H9 (cell line): ENCODE data around the gene ZNF426. TPM values are rescaled to one million over a fixed set of nuclear protein-coding genes. Genes with fewer than 3 reads are reported as not detected.

Source experiments
- DNase-seq: peaks from one replicate; pipeline ENCODE4 v3.0.0-alpha.2; 2017
- H2AFZ ChIP-seq: one replicate; pipeline ENCODE4 v1.6.1; 2013; ENCODE audit warnings: mild to moderate bottlenecking, low read length, control low read depth, moderate library complexity
- H2AK5ac ChIP-seq: 2 replicates; pipeline ENCODE4 v1.6.1; 2013; ENCODE audit warnings: low read length, control low read depth, mixed read lengths; ENCODE audit not compliant: insufficient read length
- H2BK120ac ChIP-seq: one replicate; pipeline ENCODE4 v1.6.1; 2013; ENCODE audit warnings: low read depth, mild to moderate bottlenecking, low read length, control low read depth, inconsistent platforms; ENCODE audit not compliant: poor library complexity, severe bottlenecking
- H2BK12ac ChIP-seq: 2 replicates; pipeline ENCODE4 v1.6.1; 2013; ENCODE audit warnings: low read length, control low read depth, mixed read lengths, low read depth; ENCODE audit not compliant: insufficient read length
- H2BK15ac ChIP-seq: 2 replicates; pipeline ENCODE4 v1.6.1; 2013; ENCODE audit warnings: low read depth, low read length, control low read depth
- H2BK20ac ChIP-seq: one replicate; pipeline ENCODE4 v1.6.1; 2013; ENCODE audit warnings: low read depth, mild to moderate bottlenecking, low read length, control low read depth, inconsistent platforms; ENCODE audit not compliant: poor library complexity, severe bottlenecking
- H2BK5ac ChIP-seq: 2 replicates; pipeline ENCODE4 v1.6.1; 2013; ENCODE audit warnings: low read length, control low read depth, mixed read lengths; ENCODE audit not compliant: insufficient read length
- H3K14ac ChIP-seq: 2 replicates; pipeline ENCODE4 v1.6.1; 2013; ENCODE audit warnings: low read length, control low read depth; ENCODE audit not compliant: insufficient read depth
- H3K18ac ChIP-seq: 2 replicates; pipeline ENCODE4 v1.6.1; 2013; ENCODE audit warnings: low read depth, mild to moderate bottlenecking, mixed read lengths, low read length, control low read depth; ENCODE audit not compliant: insufficient read length
- H3K23ac ChIP-seq: 2 replicates; pipeline ENCODE4 v1.6.1; 2013; ENCODE audit warnings: low read length, control low read depth, mixed read lengths, low read depth; ENCODE audit not compliant: insufficient read length
- H3K23me2 ChIP-seq: 2 replicates; pipeline ENCODE4 v1.6.1; 2013; ENCODE audit warnings: low read depth, mild to moderate bottlenecking, mixed read lengths, low read length, control low read depth; ENCODE audit not compliant: insufficient read length, poor library complexity, severe bottlenecking
- H3K27ac ChIP-seq: 2 replicates; pipeline ENCODE4 v1.5.1; 2013; ENCODE audit warnings: low read length, control low read depth, mixed read lengths, low read depth; ENCODE audit not compliant: insufficient read length
- H3K27me3 ChIP-seq: 2 replicates; pipeline ENCODE4 v1.6.1; 2013; ENCODE audit warnings: low read length, control low read depth, inconsistent platforms; ENCODE audit not compliant: insufficient read depth
- H3K4ac ChIP-seq: 2 replicates; pipeline ENCODE4 v1.6.1; 2013; ENCODE audit warnings: low read depth, mild to moderate bottlenecking, control low read depth, inconsistent platforms, low read length, moderate library complexity
- H3K4me1 ChIP-seq: 2 replicates; pipeline ENCODE4 v1.6.1; 2013; ENCODE audit warnings: low read length, control low read depth, inconsistent platforms; ENCODE audit not compliant: insufficient read depth
- H3K4me2 ChIP-seq: 2 replicates; pipeline ENCODE4 v1.6.1; 2013; ENCODE audit warnings: low read length, control low read depth, mixed read lengths; ENCODE audit not compliant: insufficient read length, insufficient read depth
- H3K56ac ChIP-seq: 2 replicates; pipeline ENCODE4 v1.6.1; 2013; ENCODE audit warnings: low read depth, mild to moderate bottlenecking, mixed read lengths, low read length, control low read depth; ENCODE audit not compliant: insufficient read length
- H3K79me1 ChIP-seq: 2 replicates; pipeline ENCODE4 v1.6.1; 2013; ENCODE audit warnings: low read depth, mild to moderate bottlenecking, moderate library complexity, low read length, control low read depth, inconsistent platforms; ENCODE audit not compliant: insufficient read depth, poor library complexity, severe bottlenecking
- H3K79me2 ChIP-seq: 2 replicates; pipeline ENCODE4 v1.6.1; 2013; ENCODE audit warnings: low read length, control low read depth, inconsistent platforms; ENCODE audit not compliant: insufficient read depth
- H3K9ac ChIP-seq: 2 replicates; pipeline ENCODE4 v1.6.1; 2013; ENCODE audit warnings: low read length, control low read depth, mixed read lengths; ENCODE audit not compliant: insufficient read length; ENCODE audit errors: extremely low read depth
- H3K9me3 ChIP-seq: one replicate; pipeline ENCODE4 v1.6.1; 2013; ENCODE audit warnings: low read depth, low read length, inconsistent platforms; ENCODE audit not compliant: control insufficient read depth
- H3T11ph ChIP-seq: one replicate; pipeline ENCODE4 v1.6.1; 2013; ENCODE audit warnings: mild to moderate bottlenecking, low read length, control low read depth, inconsistent platforms
- H4K20me1 ChIP-seq: one replicate; pipeline ENCODE4 v1.6.1; 2013; ENCODE audit not compliant: control insufficient read depth, insufficient read length, insufficient read depth
- H4K5ac ChIP-seq: 2 replicates; pipeline ENCODE4 v1.6.1; 2013; ENCODE audit warnings: low read depth, mild to moderate bottlenecking, mixed read lengths, low read length, control low read depth; ENCODE audit not compliant: insufficient read length
- H4K8ac ChIP-seq: replicated peaks from 2 replicates; pipeline ENCODE4 v1.6.1; 2013; ENCODE audit warnings: low read length, control low read depth, mixed read lengths, low read depth; ENCODE audit not compliant: insufficient read length
- H4K91ac ChIP-seq: 2 replicates; pipeline ENCODE4 v1.6.1; 2013; ENCODE audit warnings: low read depth, mild to moderate bottlenecking, moderate library complexity, mixed read lengths, low read length, control low read depth; ENCODE audit not compliant: insufficient read length
- H3K27ac Mint-ChIP-seq, 3 experiments: 2 replicates in 2 of 3; 3 replicates in 1 of 3; pipeline ENCODE4 v1.8.0; 2020 to 2021; ENCODE audit warnings: mixed read lengths in 3 of 3, mild to moderate bottlenecking in 1 of 3, moderate library complexity in 1 of 3
- H3K27me3 Mint-ChIP-seq: 2 replicates; pipeline ENCODE4 v1.8.0; 2021; ENCODE audit warnings: low read depth, mild to moderate bottlenecking, moderate library complexity, mixed read lengths
- H3K36me3 Mint-ChIP-seq, 3 experiments: 2 replicates in 2 of 3; 3 replicates in 1 of 3; pipeline ENCODE4 v1.8.0; 2020 to 2021; ENCODE audit warnings: low read depth in 3 of 3, mixed read lengths in 3 of 3; ENCODE audit not compliant: insufficient read depth in 1 of 3
- H3K4me1 Mint-ChIP-seq, 2 experiments: 2 replicates each; pipeline ENCODE4 v1.8.0; 2020; ENCODE audit warnings: mixed read lengths in 2 of 2
- H3K4me3 Mint-ChIP-seq, 2 experiments: 2 replicates in 1 of 2; 3 replicates in 1 of 2; pipeline ENCODE4 v1.8.0; 2020 to 2021; ENCODE audit warnings: mild to moderate bottlenecking in 2 of 2, mixed read lengths in 2 of 2, moderate library complexity in 1 of 2
- H3K9me3 Mint-ChIP-seq, 2 experiments: 2 replicates in 1 of 2; 3 replicates in 1 of 2; pipeline ENCODE4 v1.8.0; 2020; ENCODE audit warnings: mild to moderate bottlenecking in 2 of 2, mixed read lengths in 2 of 2, moderate library complexity in 1 of 2
- CTCF ChIP-seq: fragments of 200-600 bp; sonication (generic); conservative IDR thresholded peaks from 3 replicates; pipeline ENCODE4 v1.8.0; 2021; ENCODE audit warnings: antibody characterized with exemption, mild to moderate bottlenecking
- WGBS: extraction: QIAGEN DNeasy Blood & Tissue Kit; methylation state at CpG from one replicate; pipeline ENCODE4 v1.1.7; 2013; ENCODE audit warnings: missing lambda C conversion rate, low lambda C conversion rate, mixed read lengths; ENCODE audit not compliant: insufficient read length; ENCODE audit errors: extremely low coverage; 5-methylcytosine and 5-hydroxymethylcytosine counted together
- total RNA-seq: library from RNA; stranded (reverse); gene quantifications from 2 replicates; pipeline ENCODE4 v1.2.1, GENCODE V29; 2021

The ZNF426 gene
- total RNA-seq, 1 experiment from 2014 or later = 29.4 TPM

DNA sequence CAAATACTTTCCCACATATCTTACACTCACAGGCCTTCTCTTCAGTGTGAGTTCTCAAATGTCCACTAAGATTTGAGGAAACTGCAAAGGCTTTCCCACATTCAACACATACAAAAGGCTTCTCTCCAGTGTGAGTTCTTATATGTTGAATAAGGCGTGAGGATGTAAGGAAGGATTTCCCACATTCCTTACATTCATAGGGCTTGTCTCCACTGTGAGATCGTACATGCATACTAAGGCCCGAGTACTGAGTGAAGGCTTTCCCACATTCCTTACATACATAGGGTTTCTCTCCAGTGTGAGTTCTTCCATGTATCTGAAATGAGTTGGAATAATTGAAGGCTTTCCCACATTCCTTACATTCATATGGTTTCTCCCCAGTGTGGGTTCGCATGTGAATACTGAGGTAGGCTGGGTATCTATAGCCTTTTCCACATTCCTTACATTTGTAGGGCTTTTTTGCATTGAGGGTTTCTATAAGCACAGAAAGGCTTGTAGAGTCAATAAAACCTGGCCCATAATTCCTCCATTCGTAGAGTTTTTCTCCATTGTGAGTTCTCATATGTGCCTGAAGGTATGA lies 9.6 kb downstream of the ZNF426 start:
- Histone ChIP-seq H3K9ac (no peak overlapping the region), H2BK15ac (no peak overlapping the region), H2AK5ac (no peak overlapping the region), H3T11ph (no peak overlapping the region), H3K4me1 (no peaks in the 10 kb centered on the region), H2BK120ac (no peak overlapping the region), H4K20me1 (no peaks in the 10 kb centered on the region), H3K27ac (no peak overlapping the region), H3K14ac (no peak overlapping the region), H2BK12ac (no peak overlapping the region), H3K27me3 (no peaks in the 10 kb centered on the region), H3K79me1 (no peaks in the 10 kb centered on the region), H3K23ac (no peak overlapping the region), H3K18ac (no peak overlapping the region), H3K23me2 (no peaks in the 10 kb centered on the region), H3K79me2 (no peaks in the 10 kb centered on the region), H3K9me3 (peaks cover 95% of the 10 kb centered on the region), H2BK20ac (no peak overlapping the region), H4K91ac (no peak overlapping the region), H4K5ac (no peak overlapping the region), H3K56ac (no peak overlapping the region), H3K4me2 (no peak overlapping the region), H2AFZ (no peak overlapping the region), H4K8ac (no peak overlapping the region), H2BK5ac (no peak overlapping the region), H3K4ac (no peak overlapping the region)
- no peak overlapping the region for H3K27ac Mint-ChIP-seq
- no peak for DNase-seq
- H3K4me1 Mint-ChIP-seq = no peaks in the 10 kb centered on the region
- H3K27me3 Mint-ChIP-seq = peaks cover 6% of the 10 kb centered on the region
- peaks cover 91 to 98% (median 93%) of the 10 kb centered on the region in 3 experiments for H3K36me3 Mint-ChIP-seq
- H3K4me3 Mint-ChIP-seq = no peak overlapping the region
- no CpG with 5 or more reads among the region's 5 CpGs for WGBS
- no peak for TF ChIP-seq CTCF
- H3K9me3 Mint-ChIP-seq = peaks cover 92 to 97% of the 10 kb centered on the region in 2 experiments
